Neural progenitor cell (in vitro differentiated cells): ENCODE measurements around the gene LRP1B. TPM values are rescaled to one million over a fixed set of nuclear protein-coding genes. Genes with fewer than 3 reads are reported as not detected.
A peak's percentile ranks its signal among the peaks of the same experiment; 100 is the strongest.

Experiments
- DNase-seq: peaks from one replicate; pipeline ENCODE4 v3.0.0-alpha.2; 2016; ENCODE audit warnings: low spot score
- H2AFZ ChIP-seq: fragments of 200-600 bp; sonication (generic); replicated peaks from 2 replicates; pipeline ENCODE4 v1.6.1; 2016; ENCODE audit warnings: antibody characterized with exemption
- H3F3A ChIP-seq: fragments of 200-600 bp; sonication (generic); 2 replicates; pipeline ENCODE4 v1.6.1; 2016; ENCODE audit warnings: antibody characterized with exemption, low read depth
- H3K27ac ChIP-seq: fragments of 200-600 bp; sonication (generic); 2 replicates; pipeline ENCODE4 v1.5.1; 2016; ENCODE audit warnings: mild to moderate bottlenecking
- H3K27me3 ChIP-seq: fragments of 200-600 bp; sonication (generic); 2 replicates; pipeline ENCODE4 v1.6.1; 2016; ENCODE audit warnings: mild to moderate bottlenecking, moderate library complexity
- H3K36me3 ChIP-seq: fragments of 200-600 bp; sonication (generic); 2 replicates; pipeline ENCODE4 v1.5.1; 2016
- H3K4me1 ChIP-seq: fragments of 200-600 bp; sonication (generic); 2 replicates; pipeline ENCODE4 v1.6.1; 2016; ENCODE audit warnings: mixed run types
- H3K4me2 ChIP-seq: fragments of 200-600 bp; sonication (generic); 2 replicates; pipeline ENCODE4 v1.6.1; 2016
- H3K4me3 ChIP-seq: fragments of 200-600 bp; sonication (generic); 2 replicates; pipeline ENCODE4 v1.5.1; 2016
- H3K79me2 ChIP-seq: fragments of 200-600 bp; sonication (generic); 2 replicates; pipeline ENCODE4 v1.6.1; 2016; ENCODE audit warnings: low read depth
- H3K9ac ChIP-seq: fragments of 200-600 bp; sonication (generic); 2 replicates; pipeline ENCODE4 v1.6.1; 2016
- H3K9me3 ChIP-seq: fragments of 200-600 bp; sonication (generic); 2 replicates; pipeline ENCODE4 v1.5.1; 2016; ENCODE audit warnings: low read depth
- H4K20me1 ChIP-seq: fragments of 200-600 bp; sonication (generic); 2 replicates; pipeline ENCODE4 v1.6.1; 2016; ENCODE audit warnings: low read depth
- H3K27ac Mint-ChIP-seq: 3 replicates; pipeline ENCODE4 v1.8.0; 2021; ENCODE audit warnings: mixed read lengths
- H3K27me3 Mint-ChIP-seq: 2 replicates; pipeline ENCODE4 v1.8.0; 2022; ENCODE audit warnings: low read depth, mild to moderate bottlenecking, inconsistent platforms, moderate library complexity, mixed read lengths; ENCODE audit not compliant: insufficient read depth
- H3K36me3 Mint-ChIP-seq: 3 replicates; pipeline ENCODE4 v1.8.0; 2021; ENCODE audit warnings: mixed read lengths
- H3K4me1 Mint-ChIP-seq: 3 replicates; pipeline ENCODE4 v1.8.0; 2021; ENCODE audit warnings: mixed read lengths
- H3K4me3 Mint-ChIP-seq: 3 replicates; pipeline ENCODE4 v1.8.0; 2021; ENCODE audit warnings: mild to moderate bottlenecking, moderate library complexity, mixed read lengths
- H3K9me3 Mint-ChIP-seq: 3 replicates; pipeline ENCODE4 v1.8.0; 2020; ENCODE audit warnings: mixed read lengths
- CTCF ChIP-seq: fragments of 200-600 bp; sonication (generic); IDR thresholded peaks from 2 replicates; pipeline ENCODE4 v1.5.1; 2017; ENCODE audit warnings: antibody characterized with exemption, mild to moderate bottlenecking
- EZH2 ChIP-seq: fragments of 200-600 bp; sonication (generic); IDR thresholded peaks from 2 replicates; pipeline ENCODE4 v1.6.1; 2017; ENCODE audit warnings: antibody characterized with exemption, mild to moderate bottlenecking, moderate library complexity
- EZH2phosphoT487 ChIP-seq: fragments of 200-600 bp; sonication (generic); IDR thresholded peaks from 2 replicates; pipeline ENCODE4 v1.6.1; 2017; ENCODE audit warnings: antibody characterized with exemption
- total RNA-seq: library from RNA; depleted of rRNA; stranded (reverse); fragments of >200 nt; gene quantifications from 2 replicates; pipeline ENCODE4 v1.2.3, GENCODE V29; 2015; ENCODE audit warnings: low replicate concordance

The LRP1B gene
- total RNA-seq, 1 donor from 2014 or later, result not detected

- H3K36me3 Mint-ChIP-seq, result no peaks in the 10 kb centered on the region
- H3K4me1 ChIP-seq, result no peaks in the 10 kb centered on the region
- H3K36me3 ChIP-seq, result no peaks in the 10 kb centered on the region
- H4K20me1 ChIP-seq, result no peaks in the 10 kb centered on the region
- no peaks in the 10 kb centered on the region for H3F3A ChIP-seq
- no peak overlapping the region for H3K27ac ChIP-seq
- peak overlapping the region; percentile 11 for H3K27ac Mint-ChIP-seq
- no peak overlapping the region for H3K9ac ChIP-seq
- no peak overlapping the region for H2AFZ ChIP-seq
- TF ChIP-seq EZH2 (no peak), EZH2phosphoT487 (no peak), CTCF (no peak)
- H3K4me1 Mint-ChIP-seq, result peaks cover 8% of the 10 kb centered on the region
- no peak overlapping the region for H3K4me3 Mint-ChIP-seq
- H3K9me3 Mint-ChIP-seq, result no peaks in the 10 kb centered on the region
- no peaks in the 10 kb centered on the region for H3K27me3 ChIP-seq
- DNase-seq, result no peak
- H3K4me2 ChIP-seq, result no peak overlapping the region
- H3K27me3 Mint-ChIP-seq, result peaks cover 6% of the 10 kb centered on the region
- no peak overlapping the region for H3K4me3 ChIP-seq
- H3K79me2 ChIP-seq, result no peaks in the 10 kb centered on the region
- H3K9me3 ChIP-seq, result no peaks in the 10 kb centered on the region
Observed at GRCh38 chr2:140627885-140628284, 1502.9 kb downstream of the LRP1B start.

DNA sequence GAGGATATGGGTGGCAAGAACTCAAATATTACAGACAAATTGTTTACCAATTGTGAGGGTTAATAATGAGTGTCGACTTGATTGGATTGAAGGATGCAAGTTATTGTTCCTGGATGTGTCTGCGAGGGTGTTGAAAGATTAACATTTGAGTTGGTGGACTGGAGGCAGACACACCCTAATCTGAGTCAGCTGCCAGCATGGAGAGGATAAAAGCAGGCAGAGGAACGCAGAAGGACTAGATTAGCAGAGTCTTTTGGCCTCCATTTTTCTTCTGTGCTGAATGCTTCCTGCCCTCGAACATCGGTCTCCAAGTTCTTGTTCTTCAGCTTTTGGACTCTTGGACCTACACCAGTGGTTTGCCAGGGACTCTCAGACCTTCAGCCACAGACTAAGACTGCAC, 1503.7 kb downstream of the LRP1B start:
- H3K27me3 Mint-ChIP-seq, result peaks cover 6% of the 10 kb centered on the region
- peaks cover 8% of the 10 kb centered on the region for H3K4me1 Mint-ChIP-seq
- no peaks in the 10 kb centered on the region for H3K4me1 ChIP-seq
- no peak overlapping the region for H3K4me2 ChIP-seq
- H3K27ac Mint-ChIP-seq, result no peak overlapping the region
- H3F3A ChIP-seq, result no peaks in the 10 kb centered on the region
- H3K9ac ChIP-seq, result no peak overlapping the region
- no peak overlapping the region for H3K4me3 ChIP-seq
- TF ChIP-seq CTCF, result no peak
- TF ChIP-seq EZH2, result no peak
- TF ChIP-seq EZH2phosphoT487, result no peak
- H3K27me3 ChIP-seq, result no peaks in the 10 kb centered on the region
- no peak overlapping the region for H3K27ac ChIP-seq
- H3K9me3 ChIP-seq, result no peaks in the 10 kb centered on the region
- DNase-seq, result no peak
- no peaks in the 10 kb centered on the region for H3K9me3 Mint-ChIP-seq
- no peaks in the 10 kb centered on the region for H3K36me3 ChIP-seq
- no peaks in the 10 kb centered on the region for H3K36me3 Mint-ChIP-seq
- no peaks in the 10 kb centered on the region for H3K79me2 ChIP-seq
- H2AFZ ChIP-seq, result no peak overlapping the region
- H3K4me3 Mint-ChIP-seq, result no peak overlapping the region
- H4K20me1 ChIP-seq, result no peaks in the 10 kb centered on the region

GRCh38 chr2:140624200-140624599, 1506.6 kb downstream of the LRP1B start:
- no peaks in the 10 kb centered on the region for H3K36me3 Mint-ChIP-seq
- Histone ChIP-seq H4K20me1 (no peaks in the 10 kb centered on the region), H3K9ac (no peak overlapping the region), H3K4me3 (no peak overlapping the region), H3F3A (no peaks in the 10 kb centered on the region), H2AFZ (no peak overlapping the region), H3K4me2 (no peak overlapping the region), H3K4me1 (no peaks in the 10 kb centered on the region), H3K79me2 (no peaks in the 10 kb centered on the region), H3K27ac (no peak overlapping the region), H3K36me3 (no peaks in the 10 kb centered on the region), H3K27me3 (no peaks in the 10 kb centered on the region), H3K9me3 (no peaks in the 10 kb centered on the region)
- no peak overlapping the region for H3K4me3 Mint-ChIP-seq
- no peak for TF ChIP-seq CTCF
- no peak for TF ChIP-seq EZH2
- no peak for TF ChIP-seq EZH2phosphoT487
- no peak for DNase-seq
- peaks cover 6% of the 10 kb centered on the region for H3K27me3 Mint-ChIP-seq
- no peak overlapping the region for H3K27ac Mint-ChIP-seq
- H3K9me3 Mint-ChIP-seq, result no peaks in the 10 kb centered on the region
- peaks cover 8% of the 10 kb centered on the region for H3K4me1 Mint-ChIP-seq
